HG03575 (cell line): Measurements from ENCODE around the gene C1QTNF3.

Source experiments
- ATAC-seq: cut with Tn5 transposase; IDR thresholded peaks from one replicate; pipeline ENCODE4 v1.9.1; 2021; ENCODE audit not compliant: unreplicated experiment, insufficient number of reproducible peaks, low FRiP score; ENCODE audit errors: extremely low read depth

The C1QTNF3 gene

DNA sequence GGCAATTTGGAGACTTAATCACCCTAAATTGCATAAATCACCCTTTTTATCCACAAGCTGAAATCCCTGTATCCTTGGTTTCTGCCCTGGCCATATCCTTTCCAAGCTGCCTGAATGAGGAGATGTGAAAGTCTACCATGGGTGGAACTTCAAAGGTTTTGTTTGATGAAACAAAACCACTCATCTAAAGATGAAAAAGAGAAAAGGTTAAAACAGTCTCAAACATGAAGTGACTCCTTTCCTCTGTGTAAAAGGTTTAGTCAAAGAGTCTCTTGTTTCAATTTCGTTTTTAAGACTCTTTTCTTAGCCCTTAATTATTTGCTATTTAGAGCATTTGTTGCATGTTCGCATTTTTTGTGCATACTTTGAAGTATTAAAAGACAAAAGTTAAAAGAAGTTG lies 69.7 kb downstream of the C1QTNF3 start:
- no peak for ATAC-seq

DNA sequence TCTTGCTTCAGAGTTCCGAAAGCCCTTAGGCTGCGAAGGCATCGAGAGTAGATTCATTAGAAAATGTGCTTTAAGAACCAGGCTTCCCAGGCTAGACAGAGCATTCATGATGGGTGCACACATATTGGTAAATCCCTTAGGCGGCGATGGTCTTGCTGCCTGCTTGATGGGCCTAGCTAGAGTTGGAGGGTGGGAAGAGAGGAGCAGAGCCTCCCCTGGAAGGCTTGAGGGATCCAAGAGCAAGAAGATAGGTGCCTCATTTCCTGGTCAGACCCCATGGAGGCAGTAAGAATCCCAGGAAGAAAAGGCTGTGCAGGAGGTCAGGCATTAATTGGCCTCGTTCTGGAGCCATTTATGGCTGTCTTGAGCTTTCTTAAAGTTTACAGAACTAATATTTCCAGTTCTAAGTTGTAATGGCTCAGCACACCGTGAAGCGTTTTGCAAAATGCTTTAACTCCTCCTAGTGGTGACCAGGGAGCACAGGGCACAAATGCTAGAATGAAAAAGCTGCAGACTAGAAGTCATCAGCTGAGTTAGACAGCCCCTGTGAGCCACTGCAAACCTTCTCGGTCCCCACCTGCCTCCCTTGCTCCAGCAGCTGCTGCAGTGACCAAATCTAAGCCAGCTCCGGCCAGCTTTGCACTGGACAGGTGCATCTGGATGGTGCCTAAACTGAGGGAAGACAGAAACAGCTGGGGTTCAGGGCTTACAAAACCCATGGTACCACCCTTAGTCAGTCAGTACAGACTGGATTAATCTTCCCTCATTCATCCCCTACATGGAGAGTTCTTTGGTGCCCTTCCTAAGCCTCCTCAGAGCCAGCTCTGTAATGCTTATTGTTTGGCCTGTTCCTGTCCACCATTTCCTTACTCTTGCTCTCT lies 73.2 kb downstream of the C1QTNF3 start:
- no peak for ATAC-seq

DNA sequence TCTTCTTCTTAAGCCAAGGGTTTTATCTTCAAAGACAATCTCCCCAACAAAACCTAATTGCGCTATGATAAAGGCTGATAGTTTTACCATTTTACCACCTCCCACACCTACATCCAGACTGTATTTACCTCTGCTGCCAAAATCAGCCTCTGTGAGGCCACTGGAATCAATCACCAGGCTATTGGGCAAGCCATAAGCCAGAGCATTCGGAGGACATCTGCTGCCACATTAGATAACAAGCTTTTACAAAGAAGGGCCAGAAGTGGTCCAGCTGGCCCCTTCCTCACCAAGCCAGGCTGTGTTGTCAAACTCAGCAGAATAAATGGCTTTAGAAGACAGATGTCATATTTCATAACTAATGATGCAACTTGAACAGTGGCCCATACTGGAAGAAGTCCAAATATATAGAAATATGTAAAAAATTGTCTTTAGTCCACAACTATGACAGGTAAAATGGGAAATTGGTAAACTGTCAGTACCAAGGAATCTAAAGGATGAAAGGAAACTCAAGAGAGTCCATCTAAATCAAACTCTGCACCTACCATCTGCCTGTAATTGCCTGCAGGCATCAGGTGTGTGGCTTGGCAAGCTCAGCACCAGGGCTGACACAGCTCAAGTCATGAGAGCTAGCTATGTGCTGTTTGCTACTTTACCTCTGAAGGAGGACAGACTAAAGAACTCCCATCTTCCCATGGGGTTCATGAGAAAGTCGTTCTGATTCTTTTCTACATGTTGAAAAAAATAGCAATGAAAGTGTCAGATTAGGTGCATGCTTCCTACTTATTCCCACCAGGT lies 74.6 kb downstream of the C1QTNF3 start:
- no peak for ATAC-seq
